ENCODE results near the gene ADSS2. TPM values are rescaled to one million over a fixed set of nuclear protein-coding genes. Genes with fewer than 3 reads are reported as not detected.
"Not testable (repeated sequence)": the region's sequence is repeated elsewhere in the genome, so short reads cannot be mapped to it uniquely, and the experiment has no call there.

Gene ADSS2
- total RNA-seq, result 5.1 TPM
- long read RNA-seq, transcript ADSS-201 (13 exons, 2,780 nt), result major isoform, 14 of 15 reads
- long read RNA-seq, partial matches to known transcripts, result 1 of 15 reads
- long read RNA-seq, other reads (novel, unspliced or antisense), result 0 of 15 reads

DNA sequence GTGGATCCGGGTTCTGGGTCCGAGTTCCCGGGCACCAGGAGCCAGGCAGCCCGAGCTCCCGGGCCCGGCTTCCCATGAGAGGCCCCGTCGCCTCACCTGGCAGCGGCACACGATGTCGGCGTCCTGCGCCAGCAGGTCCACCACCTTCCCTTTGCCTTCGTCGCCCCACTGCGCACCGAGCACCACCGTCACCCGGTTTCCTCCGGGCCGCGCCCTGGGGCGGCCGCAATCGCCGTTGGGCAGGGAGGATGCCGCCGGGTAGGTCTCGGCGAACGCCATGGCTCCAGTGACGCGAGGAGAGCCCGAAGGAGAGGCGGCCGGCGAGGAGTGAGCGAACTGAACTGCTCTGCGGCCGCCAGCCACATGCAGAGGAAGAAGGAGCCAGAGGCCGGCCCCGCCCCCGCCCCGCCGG is at the start of gene ADSS2:
ADSS2 (minus strand) TSS at position 371 of the 412 bp plus-strand sequence; CDS start at position 279, 92 bp downstream.
- DNase-seq (no peak), ATAC-seq (no peak)
- intact Hi-C loops (cut with micrococcal nuclease), result no loop called here

DNA sequence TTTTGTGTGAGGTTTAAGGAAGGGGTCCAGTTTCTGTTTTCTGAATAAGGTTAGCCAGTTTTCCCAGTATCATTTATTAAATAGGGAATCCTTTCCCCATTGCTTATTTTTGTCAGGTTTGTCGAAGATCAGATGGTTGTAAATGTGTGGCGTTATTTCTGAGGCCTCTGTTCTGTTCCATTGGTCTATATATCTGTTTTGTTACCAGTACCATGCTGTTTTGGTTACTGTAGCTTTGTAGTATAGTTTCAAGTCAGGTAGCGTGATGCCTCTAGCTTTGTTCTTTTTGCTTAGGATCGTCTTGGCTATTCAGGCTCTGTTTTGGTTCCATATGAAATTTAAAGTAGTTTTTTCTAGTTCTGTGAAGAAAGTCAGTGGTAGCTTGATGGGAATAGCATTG is 48.8 kb upstream of the ADSS2 start:
- ATAC-seq; DNase-seq; intact Hi-C loops (cut with micrococcal nuclease): not testable (repeated sequence)

DNA sequence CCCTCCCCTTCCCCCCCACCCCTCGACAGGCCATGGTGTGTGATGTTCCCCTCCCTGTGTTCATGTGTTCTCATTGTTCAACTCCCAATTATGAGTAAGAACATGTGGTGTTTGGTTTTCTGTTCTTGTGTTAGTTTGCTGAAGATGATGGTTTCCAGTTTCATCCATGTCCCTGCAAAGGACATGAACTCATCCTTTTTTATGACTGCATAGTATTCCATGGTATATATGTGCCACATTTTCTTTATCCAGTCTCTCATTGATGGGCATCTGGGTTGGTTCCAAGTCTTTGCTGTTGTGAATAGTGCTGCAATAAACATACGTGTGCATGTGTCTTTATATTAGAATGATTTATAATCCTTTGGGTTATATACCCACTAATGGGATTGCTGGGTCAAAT is 47.8 kb upstream of the ADSS2 start:
- ATAC-seq; intact Hi-C loops (cut with micrococcal nuclease); DNase-seq: not testable (repeated sequence)

DNA sequence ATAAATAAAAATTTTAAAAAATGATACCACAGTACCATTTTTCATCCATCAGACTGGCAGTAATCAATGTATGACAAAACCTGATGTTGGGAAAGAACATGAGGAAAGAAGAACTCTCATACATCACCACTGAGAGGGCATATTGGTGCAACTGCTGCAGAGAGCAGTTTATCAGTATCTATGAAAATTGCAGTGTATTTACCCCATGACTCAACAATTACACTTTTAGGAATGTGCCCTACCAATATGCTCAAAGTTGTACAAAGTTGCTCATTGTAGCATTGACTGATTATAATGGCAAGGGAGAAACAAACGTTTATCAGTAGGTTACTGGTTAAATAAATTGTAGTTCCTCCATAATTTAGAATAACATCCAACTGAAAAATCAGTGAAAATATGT is 46.1 kb upstream of the ADSS2 start:
- intact Hi-C loops (cut with micrococcal nuclease), result no loop called here
- DNase-seq (no peak), ATAC-seq (no peak)

DNA sequence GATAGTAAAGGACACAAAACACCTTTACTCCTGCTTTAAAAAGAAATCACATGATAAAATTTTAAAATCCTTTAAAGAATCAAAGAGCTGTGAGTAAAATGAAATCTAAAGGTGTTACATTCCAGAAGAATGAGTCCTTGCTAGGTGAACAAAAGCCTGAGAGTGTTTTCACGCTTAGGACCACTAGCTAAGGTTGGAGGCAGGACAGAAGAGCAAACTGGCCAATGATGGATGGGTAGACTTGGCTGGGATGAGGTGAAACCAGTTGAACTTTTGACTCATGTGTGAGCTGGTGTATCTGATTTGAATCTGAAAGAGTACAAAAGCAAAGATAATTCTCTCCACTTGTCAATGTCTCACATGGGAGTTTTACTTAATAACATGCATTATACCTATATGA is 44.5 kb upstream of the ADSS2 start:
- intact Hi-C loops (cut with micrococcal nuclease), result no loop called here
- DNase-seq (no peak), ATAC-seq (no peak)

DNA sequence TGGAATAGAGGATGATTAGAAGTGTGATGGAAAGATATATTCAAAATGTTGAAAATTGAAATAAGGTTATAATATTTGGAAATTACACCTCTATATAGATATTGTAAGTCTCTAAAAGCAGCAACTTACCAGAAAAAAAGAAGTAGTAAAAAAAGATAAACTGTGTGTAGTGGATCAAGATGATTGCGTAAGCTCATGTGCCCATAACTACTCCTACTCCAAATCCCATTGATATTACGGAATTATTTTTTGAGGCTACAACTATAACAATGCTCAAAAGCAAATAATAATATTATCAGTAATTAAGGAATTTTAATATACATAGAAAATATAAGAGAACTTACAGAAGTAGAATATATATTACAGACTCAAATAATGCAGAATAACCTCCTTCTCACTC is 42.9 kb upstream of the ADSS2 start:
- intact Hi-C loops (cut with micrococcal nuclease), result no loop called here
- ATAC-seq (no peak), DNase-seq (no peak)

DNA sequence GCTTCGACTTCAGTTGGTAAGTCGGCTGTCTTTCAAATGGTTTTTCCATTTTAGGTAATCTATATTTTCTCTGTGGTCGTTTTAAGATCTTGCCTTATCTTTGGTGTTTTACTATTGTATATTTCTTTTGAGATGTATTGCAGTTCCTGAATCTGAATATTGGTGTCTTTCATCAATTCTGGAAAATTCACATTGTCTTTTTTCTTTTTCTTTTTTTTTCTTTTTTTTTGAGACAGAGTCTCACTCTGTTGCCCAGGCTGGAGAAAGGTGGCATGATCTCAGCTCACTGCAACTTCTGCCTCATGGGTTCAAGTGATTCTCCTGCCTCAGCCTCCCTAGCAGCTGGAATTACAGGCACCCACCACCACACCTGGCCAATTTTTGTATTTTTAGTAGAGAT is 33.3 kb upstream of the ADSS2 start:
- intact Hi-C loops (cut with micrococcal nuclease); ATAC-seq; DNase-seq: not testable (repeated sequence)

DNA sequence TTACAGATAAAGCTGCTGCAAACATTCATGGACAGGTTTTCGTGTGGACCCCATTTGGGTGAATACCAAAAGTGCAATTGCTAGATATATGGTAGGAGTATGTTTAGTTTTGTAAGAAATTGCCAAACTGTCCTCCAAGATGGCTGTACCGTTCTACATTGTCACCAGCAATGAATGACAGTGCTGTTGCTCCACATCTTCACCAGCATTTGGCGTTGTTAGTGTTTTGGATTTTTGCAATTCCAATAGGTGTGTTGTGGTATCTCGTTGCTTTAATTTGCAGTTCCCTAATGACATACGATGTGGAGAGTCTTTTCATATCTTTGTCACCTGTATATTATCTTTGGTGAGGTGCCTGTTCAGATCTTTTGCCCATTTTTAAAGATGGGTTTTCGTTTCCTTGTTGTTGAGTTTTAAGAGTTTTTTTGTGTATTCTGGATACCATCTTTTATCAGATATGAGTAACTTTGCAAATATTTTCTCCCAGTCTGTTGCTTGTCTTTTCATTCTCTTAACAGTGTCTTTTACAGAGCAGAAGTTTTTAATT is 21.4 kb upstream of the ADSS2 start:
- intact Hi-C loops (cut with micrococcal nuclease), result no loop called here
- DNase-seq, result no peak
- no peak for ATAC-seq

DNA sequence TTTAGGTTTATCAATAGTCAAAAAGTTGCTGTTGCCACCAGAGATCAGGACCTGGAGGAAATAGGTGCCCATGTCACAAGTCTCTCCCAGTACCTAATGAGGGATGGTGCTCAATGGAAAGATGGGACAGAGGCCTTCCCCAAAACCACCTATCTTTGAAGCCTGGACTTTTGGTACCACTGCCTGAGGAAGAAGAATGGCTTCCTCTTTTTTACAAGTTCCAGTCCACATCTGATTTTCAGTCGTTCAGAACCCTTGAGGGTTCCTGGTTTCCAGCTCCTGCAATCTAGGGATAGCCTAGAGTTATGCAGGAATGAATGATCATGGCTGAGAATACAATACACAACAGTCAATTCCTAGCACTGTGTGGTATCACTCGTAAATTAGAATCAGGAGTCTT is 15.0 kb upstream of the ADSS2 start:
- intact Hi-C loops (cut with micrococcal nuclease), result no loop called here
- no peak for ATAC-seq
- DNase-seq, result no peak

DNA sequence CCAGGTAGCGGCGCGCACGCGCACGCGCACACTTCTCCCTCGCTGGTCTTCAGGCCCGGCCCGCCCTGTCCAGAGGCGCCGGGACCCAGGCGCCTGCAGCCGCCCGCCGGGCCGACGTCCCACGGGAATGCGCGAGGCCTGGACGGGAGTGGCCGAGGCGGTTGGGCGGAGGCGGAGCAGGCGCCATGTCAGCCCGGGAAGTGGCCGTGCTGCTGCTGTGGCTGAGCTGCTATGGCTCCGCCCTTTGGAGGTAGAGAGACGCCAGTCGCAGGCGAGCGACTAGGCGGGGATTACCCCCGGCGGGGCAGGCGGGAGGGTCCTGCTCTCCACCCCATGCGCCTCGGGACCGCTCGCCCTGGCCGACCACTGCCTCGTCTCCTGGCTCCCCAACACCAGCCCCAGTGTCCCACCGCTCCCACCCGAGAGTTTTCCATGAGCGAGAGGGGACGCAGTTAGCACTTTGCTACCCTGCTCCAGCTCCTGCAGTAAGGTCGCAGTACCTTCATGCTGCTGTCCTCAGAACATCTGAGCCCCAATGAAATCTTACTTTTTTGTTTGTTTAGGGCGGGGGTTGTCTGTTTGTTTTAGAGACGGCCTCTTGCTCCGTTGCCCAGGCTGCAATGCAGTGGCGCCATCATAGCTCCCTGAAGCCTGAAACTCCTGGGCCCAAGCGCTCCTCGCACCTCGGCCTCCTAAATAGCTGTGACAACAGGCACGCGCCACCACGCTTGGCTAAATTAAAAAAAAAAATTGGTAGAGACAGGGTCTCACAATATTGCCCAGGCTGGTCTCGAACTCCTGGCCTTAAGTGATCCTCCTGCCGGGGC is 9.7 kb upstream of the ADSS2 start, which contains the start of gene CATSPERE:
CATSPERE (plus strand) TSS at position 29 of the 827 bp plus-strand sequence; CDS start at position 186, 157 bp downstream.
- ATAC-seq, result peak; percentile 99
- intact Hi-C loops (cut with micrococcal nuclease), result no loop called here

DNA sequence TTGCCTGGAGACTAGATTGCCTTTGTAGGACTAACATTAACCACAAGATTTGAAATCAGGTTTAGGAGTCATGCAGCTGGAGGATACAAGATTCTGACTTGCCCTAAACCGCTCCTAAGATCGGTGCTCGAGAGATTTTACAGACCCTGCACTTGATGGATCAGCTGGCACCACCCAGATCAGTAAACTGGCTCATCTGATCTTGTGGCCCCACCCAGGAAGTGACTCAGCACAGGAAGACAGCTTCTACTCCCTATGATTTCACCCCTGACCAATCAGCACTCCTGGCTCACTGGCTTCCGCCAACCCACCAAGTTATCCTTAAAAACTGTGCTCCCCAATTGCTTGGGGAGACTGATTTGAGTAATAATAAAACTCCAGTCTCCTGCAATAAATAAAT is 8.5 kb upstream of the ADSS2 start:
- ATAC-seq (no peak), DNase-seq (no peak)
- intact Hi-C loops (cut with micrococcal nuclease), result no loop called here

More for the DNA sequence above, 9.7 kb upstream of the ADSS2 start, which contains the start of gene CATSPERE:
- peak; percentile 96 for DNase-seq

DNA sequence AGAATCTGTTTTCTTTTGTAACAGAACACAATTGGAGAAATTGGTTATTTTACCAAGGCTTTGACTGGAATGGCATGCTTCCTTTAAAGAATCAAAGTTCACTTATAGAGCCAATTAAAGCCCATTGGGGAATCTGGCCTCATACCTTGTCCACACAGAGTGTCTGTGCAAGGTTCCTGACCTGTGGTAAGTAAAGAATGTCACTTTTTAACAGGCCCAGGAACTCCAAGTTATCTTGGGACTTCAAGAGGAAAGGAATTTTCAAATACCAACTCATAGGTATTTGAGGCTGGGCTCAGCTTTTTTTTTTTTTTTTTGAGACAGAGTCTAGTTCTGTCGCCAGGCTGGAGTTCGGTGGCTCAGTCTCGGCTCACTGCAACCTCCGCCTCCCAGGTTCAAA is 7.1 kb upstream of the ADSS2 start:
- no peak for DNase-seq
- ATAC-seq, result no peak
- intact Hi-C loops (cut with micrococcal nuclease), result no loop called here

DNA sequence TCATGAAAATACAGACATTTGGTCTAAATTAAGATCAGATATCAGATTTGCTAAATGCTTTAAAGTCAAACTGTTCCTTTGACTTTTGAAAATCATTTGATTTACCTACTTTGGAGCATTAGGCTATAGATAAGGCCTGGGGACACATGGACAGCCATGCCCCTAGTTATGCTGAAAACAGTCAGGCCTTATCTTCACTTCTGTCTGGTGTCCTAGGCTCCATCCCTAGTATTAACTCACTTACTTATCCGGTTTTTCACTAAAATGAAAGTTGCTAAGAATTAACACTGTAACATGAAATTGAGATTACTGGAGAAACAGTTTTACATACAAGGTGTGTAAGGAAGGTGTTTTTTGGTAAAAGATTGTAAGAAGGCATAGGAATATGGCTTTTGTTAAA is 4.9 kb upstream of the ADSS2 start:
- intact Hi-C loops (cut with micrococcal nuclease), result no loop called here
- no peak for ATAC-seq
- DNase-seq, result no peak

DNA sequence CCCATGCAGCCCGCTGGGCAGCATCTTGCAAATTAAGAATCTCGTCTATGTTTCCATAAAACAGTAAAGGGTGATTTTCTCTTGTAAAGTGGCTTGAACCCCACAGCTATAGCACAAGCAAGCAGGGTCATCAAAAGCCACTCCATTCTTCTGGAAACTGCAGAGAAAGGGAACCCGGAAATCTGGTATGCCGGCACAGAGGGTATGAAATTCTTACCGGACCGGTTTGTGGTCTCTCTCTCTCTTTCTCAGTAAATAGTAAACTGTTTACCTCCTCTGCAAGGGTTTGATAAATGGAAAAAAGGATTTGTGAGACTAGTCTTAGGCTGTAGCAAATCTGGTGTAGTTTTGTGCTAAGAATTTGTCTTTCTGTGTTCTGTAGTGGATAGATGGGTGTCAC is 2.7 kb upstream of the ADSS2 start:
- ATAC-seq (no peak), DNase-seq (no peak)
- intact Hi-C loops (cut with micrococcal nuclease), result no loop called here

DNA sequence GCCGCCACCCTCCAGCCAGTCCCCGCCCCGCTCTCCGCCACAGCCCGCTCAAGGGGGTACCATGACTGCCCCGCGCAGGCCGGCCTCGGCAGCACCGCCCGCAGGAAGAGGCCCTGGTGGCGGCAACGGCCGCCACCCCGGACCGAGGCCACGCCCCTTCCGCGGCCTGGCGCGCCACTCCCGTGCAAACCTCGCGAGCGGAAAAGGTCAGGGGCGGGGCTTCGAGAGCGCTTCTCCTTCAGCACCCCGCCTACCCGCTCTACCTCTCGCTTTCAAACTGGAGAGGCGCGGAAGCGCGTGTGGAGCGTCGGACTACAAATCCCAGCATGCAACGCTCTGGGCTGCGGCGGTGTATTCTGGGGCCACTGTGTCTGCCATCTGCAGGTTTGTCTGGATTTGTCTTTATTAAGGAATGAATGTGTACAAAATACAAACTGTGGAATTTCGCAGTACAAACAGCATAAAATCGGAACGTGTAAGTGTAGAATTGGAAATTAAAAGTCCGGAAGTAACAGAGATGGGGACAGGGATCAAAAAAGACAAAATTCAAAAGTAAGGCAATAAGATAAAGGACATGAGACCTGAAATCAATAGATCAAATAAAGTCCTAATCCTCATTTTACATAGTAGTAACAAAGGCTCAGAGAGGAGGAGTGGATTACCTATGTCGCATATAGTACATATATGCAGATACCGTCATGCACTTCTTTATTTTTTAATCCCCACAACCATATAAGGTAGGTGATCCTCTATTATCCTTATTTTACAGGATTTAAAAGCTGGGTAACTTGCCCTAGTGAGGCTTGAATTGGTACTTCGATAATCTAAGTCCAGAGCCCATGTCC is 464 bp upstream of the ADSS2 start:
- ATAC-seq, result peak; percentile 98

DNA sequence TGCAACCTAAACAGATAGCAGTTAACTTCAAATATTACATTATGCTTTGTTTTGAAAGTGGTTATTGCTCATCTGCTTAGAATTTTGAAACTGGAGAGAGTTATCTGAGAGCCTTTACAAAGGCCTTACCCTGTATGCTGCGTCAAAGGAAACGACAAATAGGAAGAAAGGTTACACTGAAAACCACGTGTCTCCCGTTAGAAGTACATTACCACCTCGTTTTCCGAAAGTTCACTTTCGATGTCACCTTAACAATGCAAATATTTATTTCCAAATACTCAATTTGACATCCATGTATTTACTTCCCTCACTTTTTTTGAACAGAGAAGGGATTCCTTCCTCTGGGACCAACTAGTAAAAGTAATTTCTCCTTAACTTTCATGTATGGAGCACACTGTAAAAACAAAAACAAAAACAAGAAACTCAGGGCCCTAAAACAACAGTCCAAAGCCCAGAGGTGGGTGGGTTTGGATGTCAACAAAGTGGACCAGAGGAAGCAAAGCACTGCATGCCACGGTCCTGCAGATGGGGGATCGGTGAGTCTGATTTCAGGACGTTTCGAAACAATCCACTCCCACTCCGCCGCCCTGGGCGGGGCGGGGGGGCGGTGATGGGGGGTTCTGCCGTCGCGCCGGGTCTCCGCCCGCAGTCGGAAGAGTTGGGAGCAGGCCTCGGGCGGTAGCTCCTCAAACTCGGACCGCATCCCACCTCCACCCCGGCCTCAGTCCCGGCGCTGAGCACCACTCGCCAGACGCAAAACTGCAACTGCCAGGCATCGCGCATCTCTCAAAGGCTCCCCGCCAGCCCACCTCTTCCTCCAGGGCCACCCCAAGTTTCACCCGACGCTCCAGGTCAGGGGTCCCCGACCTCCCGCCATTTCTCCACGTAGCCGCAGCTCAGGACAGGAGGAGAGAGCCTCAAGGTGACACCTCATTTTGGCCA is 841 bp downstream of the ADSS2 start:
- peak; percentile 75 for DNase-seq
- intact Hi-C loops (cut with micrococcal nuclease), result no loop called here
- peak; percentile 36 for ATAC-seq

More for the DNA sequence above, 464 bp upstream of the ADSS2 start:
- peak; percentile 99 for DNase-seq
- intact Hi-C loops (cut with micrococcal nuclease), result no loop called here

DNA sequence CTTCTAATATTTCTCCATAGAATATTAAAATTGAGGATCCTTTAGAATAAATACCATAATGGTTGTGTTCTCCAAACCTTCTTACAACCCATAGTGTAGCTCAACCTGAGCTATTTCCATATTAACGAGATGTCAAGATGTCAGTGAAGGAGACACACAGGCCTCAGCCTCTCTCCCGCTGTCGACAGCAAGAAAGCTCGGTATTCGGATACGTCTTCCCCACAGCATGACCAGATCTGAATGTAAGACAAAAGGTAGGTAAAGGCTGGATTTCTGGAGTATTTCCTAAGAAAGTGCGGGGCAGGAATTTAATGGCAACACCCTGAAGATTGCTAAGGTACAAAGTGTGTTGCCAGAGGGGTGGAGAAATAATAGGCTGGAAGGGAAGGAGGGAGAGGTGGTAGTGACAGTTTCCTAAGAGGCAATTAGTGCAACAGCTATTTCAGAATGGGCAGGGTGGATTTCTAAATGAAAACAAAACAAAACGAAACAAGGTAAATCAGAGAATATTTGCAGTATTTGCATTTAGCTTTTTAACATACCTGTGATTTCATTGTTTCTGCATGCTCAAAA is 1.7 kb downstream of the ADSS2 start:
- intact Hi-C loops (cut with micrococcal nuclease), result no loop called here
- DNase-seq (no peak), ATAC-seq (no peak)
